Activated gamma-delta T cell treated with anti-CD3 and anti-CD28 coated beads, Interleukin-2, amount 50 U/mL, for 16 hours (primary cell): Measurements from ENCODE around the gene STARD7.
"Not testable (repeated sequence)": the region's sequence is repeated elsewhere in the genome, so short reads cannot be mapped to it uniquely, and the experiment has no call there.

Experiments
- DNase-seq: peaks from one replicate; pipeline ENCODE4 v3.0.0-alpha.2; 2020; ENCODE audit warnings: low read depth

STARD7 gene

GRCh38 chr2:96163415-96163767 is 45.2 kb downstream of the STARD7 start:
- DNase-seq, result no peak

GRCh38 chr2:96161898-96162297 is 46.7 kb downstream of the STARD7 start:
- DNase-seq, result no peak

GRCh38 chr2:96160366-96160765 is 48.3 kb downstream of the STARD7 start:
- DNase-seq, result not testable (repeated sequence)

- no peak for DNase-seq
These were observed 49.4 kb downstream of the STARD7 start for GRCh38 chr2:96159084-96159830.

GRCh38 chr2:96158554-96158940 is 50.1 kb downstream of the STARD7 start:
- DNase-seq, result no peak

- DNase-seq, result peak; percentile 92
These were observed 50.7 kb downstream of the STARD7 start for GRCh38 chr2:96157649-96158553.

GRCh38 chr2:96156926-96157648 is 51.5 kb downstream of the STARD7 start:
- DNase-seq, result no peak

GRCh38 chr2:96156011-96156820 is 52.4 kb downstream of the STARD7 start:
- no peak for DNase-seq

- DNase-seq, result no peak
These were observed 53.9 kb downstream of the STARD7 start for GRCh38 chr2:96154506-96155380.

- DNase-seq, result no peak
These were observed 54.6 kb downstream of the STARD7 start for GRCh38 chr2:96153991-96154431.

GRCh38 chr2:96153291-96153713 is 55.3 kb downstream of the STARD7 start:
- DNase-seq, result no peak

GRCh38 chr2:96152304-96153161 is 56.1 kb downstream of the STARD7 start:
- no peak for DNase-seq

- no peak for DNase-seq
These were observed 56.9 kb downstream of the STARD7 start for GRCh38 chr2:96151595-96152303.

- DNase-seq, result no peak
These were observed 57.6 kb downstream of the STARD7 start for GRCh38 chr2:96150791-96151594.

- DNase-seq, result no peak
These were observed 58.5 kb downstream of the STARD7 start for GRCh38 chr2:96150007-96150640.

- DNase-seq, result peak; percentile 93
These were observed 60.0 kb downstream of the STARD7 start for GRCh38 chr2:96148410-96149217.
